ENCODE data around the gene TOM1L2. TPM values are rescaled to one million over a fixed set of nuclear protein-coding genes. Genes with fewer than 3 reads are reported as not detected.

The TOM1L2 gene
- total RNA-seq, 3 donors from 2014 or later: 32.3 to 39.1 (median 36.4) TPM

DNA sequence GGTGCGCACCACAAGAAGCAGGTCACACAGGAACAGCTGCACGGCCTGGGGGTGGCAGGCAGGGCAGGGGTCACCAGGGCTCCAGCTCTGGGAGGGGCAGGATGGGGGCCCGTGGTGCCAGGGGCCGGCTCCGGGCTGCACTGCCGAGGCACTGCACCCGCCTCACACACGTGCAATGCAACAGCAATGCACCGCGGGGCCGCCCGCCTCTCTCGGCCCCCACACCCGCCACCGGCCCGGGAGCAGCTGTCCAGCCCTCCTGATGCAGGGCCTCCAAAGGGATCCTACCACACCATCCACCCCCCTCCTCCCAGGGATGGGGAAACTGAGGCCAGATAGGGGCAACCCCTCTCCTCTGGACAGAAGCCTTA lies 158.5 kb downstream of the TOM1L2 start:
- intact Hi-C loops (cut with DNase I; ENCODE audit: low total_unique reads): loop anchor here (5.0 to 10.0 kb wide), 2 partner anchors 44 to 221 kb away; partner anchors contain the start of genes ATPAF2 and GID4
- H3K9me3 ChIP-seq: no peaks in the 10 kb centered on the region
- TF ChIP-seq POLR2AphosphoS5 (IDR thresholded peaks at IDR 0.05) (no peak), CTCF (IDR thresholded peaks at IDR 0.05) (no peak), POLR2A (IDR thresholded peaks at IDR 0.05) (no peak)
- no peaks in the 10 kb centered on the region for H3K27me3 ChIP-seq
- peak overlapping the region; percentile 17 to 78 for H3K27ac ChIP-seq
- DNase-seq (ENCODE audit: low spot score in 2 of 2): no peak
- H3K36me3 ChIP-seq: no peaks in the 10 kb centered on the region
- H3K4me1 ChIP-seq: peaks cover 11 to 15% of the 10 kb centered on the region in 2 donors
- H3K4me3 ChIP-seq: no peak overlapping the region

DNA sequence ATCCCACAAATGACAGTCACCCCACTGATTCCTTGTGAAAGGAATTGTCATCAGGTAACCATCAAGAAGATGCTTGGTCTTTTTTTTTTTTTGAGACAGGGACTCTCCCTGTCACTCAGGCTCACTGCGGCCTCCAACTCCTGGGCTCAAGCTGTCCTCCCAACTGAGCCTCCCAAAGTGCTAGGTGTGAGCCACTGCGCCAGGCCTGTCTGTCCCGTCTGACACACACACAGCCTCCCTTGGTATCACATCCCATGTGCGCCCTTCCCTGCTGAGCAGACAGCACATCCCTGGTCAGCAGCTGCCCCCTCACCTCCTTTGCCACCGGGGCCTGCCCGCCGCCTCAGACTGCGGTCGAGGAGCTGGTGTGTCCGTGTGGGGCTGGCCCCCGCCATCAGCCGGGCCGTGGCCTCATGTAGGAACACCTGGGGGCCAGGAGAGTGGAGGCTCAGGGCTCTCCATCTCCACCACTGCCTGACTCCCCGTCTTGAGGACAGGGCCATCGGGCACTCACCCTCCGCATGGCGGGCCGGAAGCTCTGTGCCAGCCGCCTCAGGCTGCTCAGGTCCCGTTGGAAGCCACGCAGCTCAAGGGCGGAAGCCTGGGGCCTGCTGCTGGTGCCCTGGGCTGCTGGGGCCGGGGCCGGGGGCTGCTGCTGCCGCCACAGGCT lies 159.0 kb downstream of the TOM1L2 start:
- Histone ChIP-seq H3K36me3 (no peaks in the 10 kb centered on the region), H3K4me1 (peaks cover 11 to 15% of the 10 kb centered on the region in 2 donors), H3K27ac (peak overlapping the region; percentile 52 to 78), H3K27me3 (no peaks in the 10 kb centered on the region), H3K4me3 (no peak overlapping the region), H3K9me3 (no peaks in the 10 kb centered on the region)
- TF ChIP-seq CTCF (IDR thresholded peaks at IDR 0.05) (no peak), POLR2A (IDR thresholded peaks at IDR 0.05) (no peak), POLR2AphosphoS5 (IDR thresholded peaks at IDR 0.05) (no peak)
- no peak for DNase-seq (ENCODE audit: low spot score in 2 of 2)
- intact Hi-C loops (cut with DNase I; ENCODE audit: low total_unique reads): loop anchor here (5.0 to 10.0 kb wide), 2 partner anchors 44 to 222 kb away; partner anchors contain the start of genes ATPAF2 and GID4

- intact Hi-C loops (cut with DNase I; ENCODE audit: low total_unique reads): loop anchor here (5.0 to 10.0 kb wide), 2 partner anchors 45 to 222 kb away; partner anchors contain the start of genes ATPAF2 and GID4
- H3K36me3 ChIP-seq: no peaks in the 10 kb centered on the region
Observed at GRCh38 chr17:17812211-17813054, 159.8 kb downstream of the TOM1L2 start.

GRCh38 chr17:17811381-17812210 lies 160.6 kb downstream of the TOM1L2 start:
- intact Hi-C loops (cut with DNase I; ENCODE audit: low total_unique reads): loop anchor here (5.0 to 10.0 kb wide), 2 partner anchors 46 to 223 kb away; partner anchors contain the start of genes ATPAF2 and GID4
- peak in 1 of 2 donors; percentile 74 for DNase-seq (ENCODE audit: low spot score in 2 of 2)
- H3K36me3 ChIP-seq: no peaks in the 10 kb centered on the region
- no peak overlapping the region for H3K4me3 ChIP-seq
- no peaks in the 10 kb centered on the region for H3K27me3 ChIP-seq
- no peak for TF ChIP-seq POLR2A (IDR thresholded peaks at IDR 0.05)
- TF ChIP-seq POLR2AphosphoS5 (IDR thresholded peaks at IDR 0.05): no peak
- TF ChIP-seq CTCF (IDR thresholded peaks at IDR 0.05): no peak
- H3K27ac ChIP-seq: peak overlapping the region; percentile 13 to 52
- peaks cover 11 to 15% of the 10 kb centered on the region in 2 donors for H3K4me1 ChIP-seq
- no peaks in the 10 kb centered on the region for H3K9me3 ChIP-seq

More at GRCh38 chr17:17812211-17813054, 159.8 kb downstream of the TOM1L2 start:
- Histone ChIP-seq H3K9me3 (no peaks in the 10 kb centered on the region), H3K27me3 (no peaks in the 10 kb centered on the region), H3K4me3 (peak overlapping the region in 2 of 3 donors; percentile 3 to 47), H3K4me1 (peaks cover 11 to 15% of the 10 kb centered on the region in 2 donors), H3K27ac (peak overlapping the region; percentile 52 to 78)
- DNase-seq (ENCODE audit: low spot score in 2 of 2): peak; percentile 69 to 79
- TF ChIP-seq POLR2AphosphoS5 (IDR thresholded peaks at IDR 0.05) (peak in 2 of 3 donors; percentile 38 to 54), POLR2A (IDR thresholded peaks at IDR 0.05) (no peak), CTCF (IDR thresholded peaks at IDR 0.05) (peak; percentile 99 to 100 (median 100))

Data from breast epithelium (tissue), 4 donors.